Measurements from ENCODE around the gene AHRR.

DNA sequence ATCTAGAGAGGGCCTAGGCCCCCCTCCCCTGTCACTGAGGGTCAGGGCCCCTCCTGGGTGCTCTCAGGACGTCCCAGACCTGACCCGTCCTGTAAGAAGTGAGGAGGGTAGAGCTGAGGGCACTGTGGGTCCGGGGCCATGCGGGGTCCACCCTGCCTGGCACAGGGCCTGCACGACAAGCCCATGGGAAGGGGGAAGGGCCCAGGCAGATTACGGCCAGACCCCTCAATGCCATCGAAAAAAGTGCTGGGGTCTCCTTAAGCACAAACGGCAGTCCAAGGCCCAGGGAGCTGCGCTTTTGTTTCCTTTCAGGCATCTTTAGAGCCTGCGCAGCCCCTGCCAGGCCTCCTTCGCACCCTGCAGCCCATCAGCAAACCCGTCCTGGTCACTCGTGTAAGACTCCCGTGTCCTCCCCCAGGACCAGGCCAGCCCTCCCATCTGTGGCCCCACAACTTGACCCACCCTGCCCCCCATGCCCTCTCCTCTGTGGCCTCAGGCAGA lies 117.0 kb downstream of the AHRR start:
- TF ChIP-seq BHLHE40 (IDR thresholded peaks at IDR 0.05; ENCODE audit: borderline replicate concordance), result no peak
- TF ChIP-seq FOXM1 (IDR thresholded peaks at IDR 0.05; ENCODE audit: borderline replicate concordance), result no peak
- TF ChIP-seq PKNOX1 (IDR thresholded peaks at IDR 0.05), result no peak
- no peak for TF ChIP-seq NFRKB (IDR thresholded peaks at IDR 0.05)
- TF ChIP-seq ELF4 (IDR thresholded peaks at IDR 0.05), result no peak
